Fibroblast of lung (primary cell): ENCODE data around the gene PRR5L.

Source experiments
- EZH2 ChIP-seq: IDR thresholded peaks from 2 replicates; pipeline ENCODE4 v1.5.1; 2012; ENCODE audit warnings: low read length, control low read depth, mild to moderate bottlenecking; ENCODE audit errors: missing control alignments
- TF ChIP-seq, protein P1 (sequence below), 2 donors: IDR thresholded peaks in 1 of 2; conservative IDR thresholded peaks in 1 of 2; 1 replicate in 1 of 2; 2 replicates in 1 of 2; pipeline ENCODE4 v1.5.1; 2011 to 2012; ENCODE audit warnings: low read length in 2 of 2, control low read depth in 1 of 2, inconsistent platforms in 1 of 2, low read depth in 1 of 2, mild to moderate bottlenecking in 1 of 2

DNA sequence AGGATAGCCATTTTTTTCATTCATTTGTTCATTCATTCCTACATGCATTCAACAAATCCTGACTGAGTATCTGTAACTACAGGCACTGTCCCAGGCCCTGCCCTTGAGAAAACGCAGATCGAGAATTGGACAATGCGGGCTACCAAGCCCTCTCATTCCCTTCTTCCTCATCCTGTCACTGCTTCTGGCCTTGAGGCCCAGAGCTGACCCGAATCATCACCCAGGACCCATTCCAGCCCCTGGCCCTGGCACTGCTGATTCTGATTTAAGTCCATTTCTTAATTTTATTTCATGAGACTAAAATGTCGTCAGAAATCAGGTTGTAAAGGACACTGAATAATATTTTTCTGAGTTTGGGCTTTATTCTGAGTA lies 31.1 kb upstream of the PRR5L start:
- no peak for TF ChIP-seq EZH2
- TF ChIP-seq, protein P1, sequence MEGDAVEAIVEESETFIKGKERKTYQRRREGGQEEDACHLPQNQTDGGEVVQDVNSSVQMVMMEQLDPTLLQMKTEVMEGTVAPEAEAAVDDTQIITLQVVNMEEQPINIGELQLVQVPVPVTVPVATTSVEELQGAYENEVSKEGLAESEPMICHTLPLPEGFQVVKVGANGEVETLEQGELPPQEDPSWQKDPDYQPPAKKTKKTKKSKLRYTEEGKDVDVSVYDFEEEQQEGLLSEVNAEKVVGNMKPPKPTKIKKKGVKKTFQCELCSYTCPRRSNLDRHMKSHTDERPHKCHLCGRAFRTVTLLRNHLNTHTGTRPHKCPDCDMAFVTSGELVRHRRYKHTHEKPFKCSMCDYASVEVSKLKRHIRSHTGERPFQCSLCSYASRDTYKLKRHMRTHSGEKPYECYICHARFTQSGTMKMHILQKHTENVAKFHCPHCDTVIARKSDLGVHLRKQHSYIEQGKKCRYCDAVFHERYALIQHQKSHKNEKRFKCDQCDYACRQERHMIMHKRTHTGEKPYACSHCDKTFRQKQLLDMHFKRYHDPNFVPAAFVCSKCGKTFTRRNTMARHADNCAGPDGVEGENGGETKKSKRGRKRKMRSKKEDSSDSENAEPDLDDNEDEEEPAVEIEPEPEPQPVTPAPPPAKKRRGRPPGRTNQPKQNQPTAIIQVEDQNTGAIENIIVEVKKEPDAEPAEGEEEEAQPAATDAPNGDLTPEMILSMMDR (conservative IDR thresholded peaks at IDR 0.05 in 1 of 2, IDR thresholded peaks at IDR 0.05 in 1 of 2; ENCODE audit: low read depth in 1 of 2, low read length in 2 of 2), result no peak
